HG02973 (cell line): ENCODE results near the gene ZBED4.

Experiments
- ATAC-seq: cut with Tn5 transposase; IDR thresholded peaks from one replicate; pipeline ENCODE4 v1.9.1; 2021; ENCODE audit warnings: moderate library complexity; ENCODE audit not compliant: unreplicated experiment

ZBED4 gene

GRCh38 chr22:49877642-49878041 lies 24.0 kb downstream of the ZBED4 start:
- ATAC-seq: no peak

GRCh38 chr22:49878206-49878605 lies 24.6 kb downstream of the ZBED4 start:
- ATAC-seq: no peak

- ATAC-seq: no peak
These were observed 26.2 kb downstream of the ZBED4 start for GRCh38 chr22:49879871-49880270.

GRCh38 chr22:49880281-49880680 lies 26.6 kb downstream of the ZBED4 start:
- ATAC-seq: no peak

GRCh38 chr22:49881856-49882255 lies 28.2 kb downstream of the ZBED4 start:
- no peak for ATAC-seq

GRCh38 chr22:49882519-49883293 lies 29.1 kb downstream of the ZBED4 start:
- ATAC-seq: no peak

GRCh38 chr22:49883294-49883640 lies 29.6 kb downstream of the ZBED4 start:
- ATAC-seq: no peak

- ATAC-seq: no peak
These were observed 30.4 kb downstream of the ZBED4 start for GRCh38 chr22:49884075-49884474.

- no peak for ATAC-seq
These were observed 31.0 kb downstream of the ZBED4 start for GRCh38 chr22:49884503-49885260.

GRCh38 chr22:49885281-49885680 lies 31.6 kb downstream of the ZBED4 start:
- no peak for ATAC-seq

- no peak for ATAC-seq
These were observed 32.2 kb downstream of the ZBED4 start for GRCh38 chr22:49885881-49886280.

- ATAC-seq: no peak
These were observed 32.9 kb downstream of the ZBED4 start for GRCh38 chr22:49886346-49887063.

GRCh38 chr22:49887064-49887451 lies 33.4 kb downstream of the ZBED4 start:
- ATAC-seq: no peak

GRCh38 chr22:49887702-49888101 lies 34.1 kb downstream of the ZBED4 start:
- no peak for ATAC-seq

- no peak for ATAC-seq
These were observed 35.4 kb downstream of the ZBED4 start for GRCh38 chr22:49889071-49889470.

- ATAC-seq: no peak
These were observed 38.7 kb downstream of the ZBED4 start for GRCh38 chr22:49892226-49892899.

GRCh38 chr22:49893025-49893424 lies 39.4 kb downstream of the ZBED4 start:
- ATAC-seq: no peak

- no peak for ATAC-seq
These were observed 40.8 kb downstream of the ZBED4 start for GRCh38 chr22:49894322-49895054.

GRCh38 chr22:49896201-49896600 lies 42.6 kb downstream of the ZBED4 start:
- no peak for ATAC-seq

GRCh38 chr22:49897015-49897684 lies 43.5 kb downstream of the ZBED4 start:
- ATAC-seq: no peak
